ENCODE results near the gene PLPP1.

The PLPP1 gene

GRCh38 chr5:55534436-55535198 lies at the start of gene PLPP1:
Gene PLPP1, minus strand, starts transcription at chr5:55534964. Its CDS starts 335 bp downstream, at chr5:55534629.
- peak; percentile 63 to 77 for DNase-seq (ENCODE audit: low read depth in 1 of 2, low spot score in 1 of 2)

GRCh38 chr5:55583578-55583977 lies 48.8 kb upstream of the PLPP1 start:
- no peak for DNase-seq (ENCODE audit: low read depth in 1 of 2, low spot score in 1 of 2)

- no peak for DNase-seq (ENCODE audit: low read depth in 1 of 2, low spot score in 1 of 2)
These were observed 47.5 kb upstream of the PLPP1 start for GRCh38 chr5:55582256-55582655.

- DNase-seq (ENCODE audit: low read depth in 1 of 2, low spot score in 1 of 2), result no peak
These were observed 45.3 kb upstream of the PLPP1 start for GRCh38 chr5:55580042-55580441.

GRCh38 chr5:55578771-55579170 lies 44.0 kb upstream of the PLPP1 start:
- DNase-seq (ENCODE audit: low read depth in 1 of 2, low spot score in 1 of 2), result no peak

- DNase-seq (ENCODE audit: low read depth in 1 of 2, low spot score in 1 of 2), result no peak
These were observed 42.7 kb upstream of the PLPP1 start for GRCh38 chr5:55577353-55578060.

GRCh38 chr5:55576661-55577060 lies 41.9 kb upstream of the PLPP1 start:
- no peak for DNase-seq (ENCODE audit: low read depth in 1 of 2, low spot score in 1 of 2)

- DNase-seq (ENCODE audit: low read depth in 1 of 2, low spot score in 1 of 2), result no peak
These were observed 41.2 kb upstream of the PLPP1 start for GRCh38 chr5:55575815-55576583.

- no peak for DNase-seq (ENCODE audit: low read depth in 1 of 2, low spot score in 1 of 2)
These were observed 37.8 kb upstream of the PLPP1 start for GRCh38 chr5:55572600-55572999.

GRCh38 chr5:55572020-55572419 lies 37.3 kb upstream of the PLPP1 start:
- DNase-seq (ENCODE audit: low read depth in 1 of 2, low spot score in 1 of 2), result no peak

GRCh38 chr5:55570570-55570969 lies 35.8 kb upstream of the PLPP1 start:
- DNase-seq (ENCODE audit: low read depth in 1 of 2, low spot score in 1 of 2), result no peak

- DNase-seq (ENCODE audit: low read depth in 1 of 2, low spot score in 1 of 2), result no peak
These were observed 35.3 kb upstream of the PLPP1 start for GRCh38 chr5:55570026-55570425.

GRCh38 chr5:55569513-55569865 lies 34.7 kb upstream of the PLPP1 start:
- no peak for DNase-seq (ENCODE audit: low read depth in 1 of 2, low spot score in 1 of 2)

- DNase-seq (ENCODE audit: low read depth in 1 of 2, low spot score in 1 of 2), result no peak
These were observed 34.1 kb upstream of the PLPP1 start for GRCh38 chr5:55568654-55569512.

- DNase-seq (ENCODE audit: low read depth in 1 of 2, low spot score in 1 of 2), result no peak
These were observed 30.0 kb upstream of the PLPP1 start for GRCh38 chr5:55564721-55565120.

GRCh38 chr5:55558484-55558883 lies 23.7 kb upstream of the PLPP1 start:
- no peak for DNase-seq (ENCODE audit: low read depth in 1 of 2, low spot score in 1 of 2)

GRCh38 chr5:55557123-55557522 lies 22.4 kb upstream of the PLPP1 start:
- DNase-seq (ENCODE audit: low read depth in 1 of 2, low spot score in 1 of 2), result no peak

- DNase-seq (ENCODE audit: low read depth in 1 of 2, low spot score in 1 of 2), result no peak
These were observed 19.9 kb upstream of the PLPP1 start for GRCh38 chr5:55554585-55555202.

- no peak for DNase-seq (ENCODE audit: low read depth in 1 of 2, low spot score in 1 of 2)
These were observed 17.1 kb upstream of the PLPP1 start for GRCh38 chr5:55551904-55552303.

GRCh38 chr5:55551358-55551757 lies 16.6 kb upstream of the PLPP1 start:
- no peak for DNase-seq (ENCODE audit: low read depth in 1 of 2, low spot score in 1 of 2)

GRCh38 chr5:55547781-55548180 lies 13.0 kb upstream of the PLPP1 start:
- DNase-seq (ENCODE audit: low read depth in 1 of 2, low spot score in 1 of 2), result no peak
